ENCODE results near the gene TRNP1.

GRCh38 chr1:26956321-26956720 is 37.2 kb upstream of the TRNP1 start:
- TF ChIP-seq CTCF (IDR thresholded peaks at IDR 0.05; ENCODE audit: low read depth, low read length) (no peak), POLR2A (IDR thresholded peaks at IDR 0.05; ENCODE audit: extremely low read depth, insufficient read length) (no peak), MAX (IDR thresholded peaks at IDR 0.05; ENCODE audit: low read depth, low read length) (no peak)

Measured in NB4 (cell line).